ENCODE measurements around the gene OTULIN.
A peak's percentile ranks its signal among the peaks of the same experiment; 100 is the strongest.

OTULIN gene

GRCh38 chr5:14744296-14745187, 80.0 kb downstream of the OTULIN start:
- DNase-seq: no peak

GRCh38 chr5:14745188-14745563, 80.7 kb downstream of the OTULIN start:
- no peak for DNase-seq

GRCh38 chr5:14745753-14746152, 81.2 kb downstream of the OTULIN start:
- peak; percentile 11 for DNase-seq

GRCh38 chr5:14748180-14748900, 83.8 kb downstream of the OTULIN start:
- DNase-seq: no peak
